Glutamatergic neuron (in vitro differentiated cells): ENCODE data around the gene BUD13. TPM values are rescaled to one million over a fixed set of nuclear protein-coding genes. Genes with fewer than 3 reads are reported as not detected.

ENCODE experiments used
- DNase-seq: peaks from one replicate; pipeline ENCODE4 v3.0.0; 2022
- H3K27ac Mint-ChIP-seq: one replicate; pipeline ENCODE4 v1.8.0; 2020; ENCODE audit warnings: mild to moderate bottlenecking, mixed read lengths, inconsistent platforms; ENCODE audit not compliant: unreplicated experiment
- H3K27me3 Mint-ChIP-seq: one replicate; pipeline ENCODE4 v1.8.0; 2020; ENCODE audit warnings: mild to moderate bottlenecking, moderate library complexity, mixed read lengths, inconsistent platforms; ENCODE audit not compliant: unreplicated experiment
- H3K36me3 Mint-ChIP-seq: one replicate; pipeline ENCODE4 v1.8.0; 2020; ENCODE audit warnings: mild to moderate bottlenecking, mixed read lengths, inconsistent platforms; ENCODE audit not compliant: unreplicated experiment
- H3K4me1 Mint-ChIP-seq: one replicate; pipeline ENCODE4 v1.8.0; 2020; ENCODE audit warnings: mild to moderate bottlenecking, low read depth, mixed read lengths, inconsistent platforms; ENCODE audit not compliant: unreplicated experiment
- H3K4me3 Mint-ChIP-seq: one replicate; pipeline ENCODE4 v1.8.0; 2020; ENCODE audit warnings: mild to moderate bottlenecking, mixed read lengths, inconsistent platforms; ENCODE audit not compliant: unreplicated experiment
- H3K9me3 Mint-ChIP-seq: one replicate; pipeline ENCODE4 v1.8.0; 2020; ENCODE audit warnings: mild to moderate bottlenecking, moderate library complexity, mixed read lengths, inconsistent platforms; ENCODE audit not compliant: unreplicated experiment
- total RNA-seq: library from RNA; stranded (reverse); fragmentation: NEBNext Ultra II Directional; extraction: Animal tissue kit (Norgen Biotek cat#: 25700); gene quantifications from one replicate; pipeline ENCODE4 v1.2.1, GENCODE V29; 2021; ENCODE audit not compliant: unreplicated experiment
- TF ChIP-seq, protein P1 (sequence below): fragments of 200-600 bp; sonication (generic); IDR thresholded peaks from one replicate; pipeline ENCODE4 v1.5.0; 2021; ENCODE audit not compliant: partially characterized antibody, unreplicated experiment

Gene BUD13
- total RNA-seq, 1 donor from 2014 or later = 17.0 TPM

DNA sequence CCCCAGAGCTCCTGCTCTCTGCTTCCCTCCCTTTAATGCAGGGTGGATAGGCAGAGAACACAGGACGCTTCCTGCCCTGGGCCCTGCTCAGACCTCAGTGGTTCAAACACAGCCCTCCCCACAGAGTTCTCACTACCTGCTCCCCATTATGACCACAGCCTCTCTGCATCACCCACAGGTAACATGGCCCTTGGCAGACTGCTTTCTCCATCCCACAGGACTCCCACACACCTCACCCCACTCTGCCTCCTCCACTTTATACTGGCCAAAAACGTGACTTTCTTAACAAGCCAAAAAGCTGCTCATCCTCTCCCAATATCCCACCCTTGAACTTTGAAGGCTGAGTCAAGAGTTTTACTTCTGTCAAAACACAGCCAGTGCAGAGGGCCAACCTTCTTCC, 33.8 kb downstream of the BUD13 start:
- Mint-ChIP-seq H3K36me3 (no peaks in the 10 kb centered on the region), H3K9me3 (no peaks in the 10 kb centered on the region), H3K27me3 (no peaks in the 10 kb centered on the region), H3K4me3 (no peak overlapping the region), H3K27ac (no peak overlapping the region), H3K4me1 (no peaks in the 10 kb centered on the region)
- TF ChIP-seq, protein P1, sequence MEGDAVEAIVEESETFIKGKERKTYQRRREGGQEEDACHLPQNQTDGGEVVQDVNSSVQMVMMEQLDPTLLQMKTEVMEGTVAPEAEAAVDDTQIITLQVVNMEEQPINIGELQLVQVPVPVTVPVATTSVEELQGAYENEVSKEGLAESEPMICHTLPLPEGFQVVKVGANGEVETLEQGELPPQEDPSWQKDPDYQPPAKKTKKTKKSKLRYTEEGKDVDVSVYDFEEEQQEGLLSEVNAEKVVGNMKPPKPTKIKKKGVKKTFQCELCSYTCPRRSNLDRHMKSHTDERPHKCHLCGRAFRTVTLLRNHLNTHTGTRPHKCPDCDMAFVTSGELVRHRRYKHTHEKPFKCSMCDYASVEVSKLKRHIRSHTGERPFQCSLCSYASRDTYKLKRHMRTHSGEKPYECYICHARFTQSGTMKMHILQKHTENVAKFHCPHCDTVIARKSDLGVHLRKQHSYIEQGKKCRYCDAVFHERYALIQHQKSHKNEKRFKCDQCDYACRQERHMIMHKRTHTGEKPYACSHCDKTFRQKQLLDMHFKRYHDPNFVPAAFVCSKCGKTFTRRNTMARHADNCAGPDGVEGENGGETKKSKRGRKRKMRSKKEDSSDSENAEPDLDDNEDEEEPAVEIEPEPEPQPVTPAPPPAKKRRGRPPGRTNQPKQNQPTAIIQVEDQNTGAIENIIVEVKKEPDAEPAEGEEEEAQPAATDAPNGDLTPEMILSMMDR = no peak
- no peak for DNase-seq

- Mint-ChIP-seq H3K9me3 (no peaks in the 10 kb centered on the region), H3K36me3 (no peaks in the 10 kb centered on the region), H3K27ac (no peak overlapping the region), H3K4me1 (peaks cover 6% of the 10 kb centered on the region), H3K27me3 (peaks cover 4% of the 10 kb centered on the region), H3K4me3 (no peak overlapping the region)
- TF ChIP-seq, protein P1 = no peak
- no peak for DNase-seq
Measured at GRCh38 chr11:116736763-116737162, 36.0 kb downstream of the BUD13 start.

DNA sequence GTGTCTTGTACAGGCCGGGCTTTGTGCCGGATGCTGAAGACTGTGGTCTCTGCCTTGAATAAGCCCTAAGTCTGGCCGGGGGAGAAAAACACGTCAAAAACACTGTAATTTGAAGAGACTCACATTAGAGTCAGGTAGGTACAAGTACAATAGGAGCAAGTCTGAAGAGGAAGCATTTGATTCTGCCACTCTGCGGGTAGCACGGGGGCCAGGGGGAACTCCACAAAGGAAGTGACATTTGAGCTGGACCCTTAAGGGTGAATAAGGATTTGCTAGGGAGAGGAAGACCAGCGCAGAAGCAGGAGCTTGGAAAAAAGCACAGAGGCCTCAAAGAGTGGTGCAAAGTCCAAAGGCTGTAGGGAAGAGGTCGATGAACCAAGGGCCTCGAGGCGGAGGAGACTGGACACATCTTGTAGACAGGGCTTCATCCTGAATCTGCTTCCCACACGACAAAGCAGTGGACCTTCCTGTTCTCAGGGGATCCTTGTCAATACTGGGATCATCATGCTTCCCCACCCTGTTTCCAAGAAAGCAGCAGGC, 38.7 kb downstream of the BUD13 start:
- H3K9me3 Mint-ChIP-seq = no peaks in the 10 kb centered on the region
- no peak overlapping the region for H3K27ac Mint-ChIP-seq
- H3K4me1 Mint-ChIP-seq = peaks cover 20% of the 10 kb centered on the region
- TF ChIP-seq, protein P1 = no peak
- H3K27me3 Mint-ChIP-seq = peaks cover 4% of the 10 kb centered on the region
- no peak overlapping the region for H3K4me3 Mint-ChIP-seq
- no peak for DNase-seq
- H3K36me3 Mint-ChIP-seq = no peaks in the 10 kb centered on the region

GRCh38 chr11:116733043-116733755, 39.6 kb downstream of the BUD13 start:
- peaks cover 4% of the 10 kb centered on the region for H3K27me3 Mint-ChIP-seq
- H3K4me3 Mint-ChIP-seq = no peak overlapping the region
- no peak overlapping the region for H3K27ac Mint-ChIP-seq

More at GRCh38 chr11:116733043-116733755, 39.6 kb downstream of the BUD13 start:
- TF ChIP-seq, protein P1 = peak; percentile 23
- no peak for DNase-seq
- Mint-ChIP-seq H3K36me3 (no peaks in the 10 kb centered on the region), H3K4me1 (peaks cover 20% of the 10 kb centered on the region), H3K9me3 (no peaks in the 10 kb centered on the region)
